Measurements from ENCODE around the gene ZNF774. TPM values are rescaled to one million over a fixed set of nuclear protein-coding genes. Genes with fewer than 3 reads are reported as not detected.

ZNF774 gene
- total RNA-seq, 1 donor from 2014 or later: 8.3 TPM

- Mint-ChIP-seq H3K4me1 (no peaks in the 10 kb centered on the region), H3K9me3 (peaks cover 6% of the 10 kb centered on the region), H3K27me3 (ENCODE audit: insufficient read depth, low read depth) (no peaks in the 10 kb centered on the region), H3K27ac (no peak overlapping the region), H3K36me3 (peaks cover 1% of the 10 kb centered on the region), H3K4me3 (no peak overlapping the region)
- Histone ChIP-seq H2AFZ (replicated peaks) (no peak overlapping the region), H3K9me3 (ENCODE audit: low read depth) (no peaks in the 10 kb centered on the region), H3K36me3 (no peaks in the 10 kb centered on the region), H3K27me3 (no peaks in the 10 kb centered on the region), H3K4me1 (no peaks in the 10 kb centered on the region), H3K4me2 (no peak overlapping the region), H3K79me2 (ENCODE audit: low read depth) (no peaks in the 10 kb centered on the region), H3K4me3 (no peak overlapping the region), H4K20me1 (ENCODE audit: low read depth) (no peaks in the 10 kb centered on the region), H3K9ac (no peak overlapping the region), H3F3A (ENCODE audit: low read depth) (no peaks in the 10 kb centered on the region), H3K27ac (no peak overlapping the region)
- TF ChIP-seq EZH2 (IDR thresholded peaks at IDR 0.05): no peak
- no peak for TF ChIP-seq EZH2phosphoT487 (IDR thresholded peaks at IDR 0.05)
- no peak for TF ChIP-seq CTCF (IDR thresholded peaks at IDR 0.05)
- no peak for DNase-seq (ENCODE audit: low spot score)
These were observed 23.0 kb downstream of the ZNF774 start for GRCh38 chr15:90375071-90375470.

GRCh38 chr15:90376789-90377188, 24.7 kb downstream of the ZNF774 start:
- Histone ChIP-seq H3K4me2 (no peak overlapping the region), H3K27me3 (no peaks in the 10 kb centered on the region), H4K20me1 (ENCODE audit: low read depth) (no peaks in the 10 kb centered on the region), H3K36me3 (no peaks in the 10 kb centered on the region), H3K9ac (no peak overlapping the region), H2AFZ (replicated peaks) (no peak overlapping the region), H3F3A (ENCODE audit: low read depth) (no peaks in the 10 kb centered on the region), H3K4me3 (no peak overlapping the region), H3K9me3 (ENCODE audit: low read depth) (no peaks in the 10 kb centered on the region), H3K79me2 (ENCODE audit: low read depth) (no peaks in the 10 kb centered on the region), H3K4me1 (no peaks in the 10 kb centered on the region), H3K27ac (no peak overlapping the region)
- TF ChIP-seq EZH2 (IDR thresholded peaks at IDR 0.05): no peak
- TF ChIP-seq EZH2phosphoT487 (IDR thresholded peaks at IDR 0.05): no peak
- no peak for TF ChIP-seq CTCF (IDR thresholded peaks at IDR 0.05)
- Mint-ChIP-seq H3K27me3 (ENCODE audit: insufficient read depth, low read depth) (no peaks in the 10 kb centered on the region), H3K27ac (no peak overlapping the region), H3K4me1 (no peaks in the 10 kb centered on the region), H3K9me3 (peaks cover 9% of the 10 kb centered on the region), H3K36me3 (peaks cover 1% of the 10 kb centered on the region), H3K4me3 (no peak overlapping the region)
- DNase-seq (ENCODE audit: low spot score): no peak

- no peak overlapping the region for H3K4me3 Mint-ChIP-seq
- no peaks in the 10 kb centered on the region for H3K4me1 ChIP-seq
- no peaks in the 10 kb centered on the region for H3K27me3 Mint-ChIP-seq (ENCODE audit: insufficient read depth, low read depth)
- H3K27ac Mint-ChIP-seq: no peak overlapping the region
- no peaks in the 10 kb centered on the region for H3K9me3 ChIP-seq (ENCODE audit: low read depth)
- H3F3A ChIP-seq (ENCODE audit: low read depth): no peaks in the 10 kb centered on the region
- peaks cover 1% of the 10 kb centered on the region for H3K36me3 Mint-ChIP-seq
- no peak overlapping the region for H3K4me2 ChIP-seq
- no peaks in the 10 kb centered on the region for H4K20me1 ChIP-seq (ENCODE audit: low read depth)
- TF ChIP-seq CTCF (IDR thresholded peaks at IDR 0.05) (no peak), EZH2 (IDR thresholded peaks at IDR 0.05) (no peak), EZH2phosphoT487 (IDR thresholded peaks at IDR 0.05) (no peak)
- H3K9me3 Mint-ChIP-seq: peaks cover 9% of the 10 kb centered on the region
- H3K36me3 ChIP-seq: no peaks in the 10 kb centered on the region
- no peak overlapping the region for H3K27ac ChIP-seq
- no peaks in the 10 kb centered on the region for H3K4me1 Mint-ChIP-seq
- H3K79me2 ChIP-seq (ENCODE audit: low read depth): no peaks in the 10 kb centered on the region
- H3K4me3 ChIP-seq: no peak overlapping the region
- H2AFZ ChIP-seq (replicated peaks): no peak overlapping the region
- no peaks in the 10 kb centered on the region for H3K27me3 ChIP-seq
- no peak for DNase-seq (ENCODE audit: low spot score)
- no peak overlapping the region for H3K9ac ChIP-seq
These were observed 27.2 kb downstream of the ZNF774 start for GRCh38 chr15:90379263-90379662.

Data from neural progenitor cell (in vitro differentiated cells).